Measurements from ENCODE around the gene CTSE. TPM values are rescaled to one million over a fixed set of nuclear protein-coding genes. Genes with fewer than 3 reads are reported as not detected.

Gene CTSE
- polyA plus RNA-seq, 1 donor (not counting 4 experiments of a cell fraction or from before 2014, with no cell fraction given) = 0.33 TPM

- peak overlapping the region in 1 of 3 experiments; percentile 35 for H3K4me3 ChIP-seq (ENCODE audit: control insufficient read depth in 2 of 3, extremely low read depth in 1 of 3, insufficient read depth in 2 of 3, low read depth in 1 of 3, low read length in 3 of 3)
- H3K36me3 ChIP-seq (ENCODE audit: control insufficient read depth in 2 of 2, extremely low read depth in 1 of 2, insufficient read depth in 2 of 2, low read length in 2 of 2) = no peaks in the 10 kb centered on the region
- no peaks in the 10 kb centered on the region for H3K9me1 ChIP-seq (ENCODE audit: control insufficient read depth, extremely low read depth, insufficient read depth, low read length)
- peak overlapping the region; percentile 78 for H2AFZ ChIP-seq (ENCODE audit: control insufficient read depth, low read length)
- H4K20me1 ChIP-seq (ENCODE audit: control insufficient read depth, extremely low read depth, insufficient read depth, low read length) = no peaks in the 10 kb centered on the region
- H3K4me2 ChIP-seq (ENCODE audit: control insufficient read depth, extremely low read depth, insufficient read depth, low read depth, low read length) = peak overlapping the region; percentile 58
- H3K27ac ChIP-seq (ENCODE audit: control insufficient read depth, insufficient read depth, low read length) = peak overlapping the region; percentile 94
- no peaks in the 10 kb centered on the region for H3K27me3 ChIP-seq (ENCODE audit: control insufficient read depth, extremely low read depth, insufficient read depth, low read length)
- H3K9me3 ChIP-seq (ENCODE audit: control insufficient read depth, low read depth, low read length) = no peaks in the 10 kb centered on the region
- peak overlapping the region; percentile 61 for H3K9ac ChIP-seq (ENCODE audit: control insufficient read depth, extremely low read depth, insufficient read depth, low read length)
- no peak for FAIRE-seq
- dilution Hi-C loops (cut with MboI; ENCODE audit: extremely low pct_ligation_motif_present, low sequenced_read_pairs) = no loop called here
- DNase-seq (ENCODE audit: low read depth, low spot score) = no peak
- peaks cover 56% of the 10 kb centered on the region for H3K4me1 ChIP-seq (ENCODE audit: control insufficient read depth, extremely low read depth, insufficient read depth, low read length)
- peaks cover under 1% of the 10 kb centered on the region for H3K79me2 ChIP-seq (ENCODE audit: control insufficient read depth, insufficient read depth, low read length)
- TF ChIP-seq CTCF (optimal IDR thresholded peaks at IDR 0.05 in 1 of 3, IDR thresholded peaks at IDR 0.05 in 1 of 3, conservative IDR thresholded peaks at IDR 0.05 in 1 of 3; ENCODE audit: extremely low read depth in 1 of 3, insufficient read depth in 2 of 3, low read length in 3 of 3) = no peak
- TF ChIP-seq EZH2 (IDR thresholded peaks at IDR 0.05; ENCODE audit: low read length) = no peak
These were observed 18.9 kb downstream of the CTSE start for GRCh38 chr1:206004826-206005225.

- dilution Hi-C loops (cut with MboI; ENCODE audit: extremely low pct_ligation_motif_present, low sequenced_read_pairs) = no loop called here
- peak overlapping the region; percentile 94 for H3K4me2 ChIP-seq (ENCODE audit: control insufficient read depth, extremely low read depth, insufficient read depth, low read depth, low read length)
- H3K27ac ChIP-seq (ENCODE audit: control insufficient read depth, insufficient read depth, low read length) = peak overlapping the region; percentile 94
- no peaks in the 10 kb centered on the region for H3K9me1 ChIP-seq (ENCODE audit: control insufficient read depth, extremely low read depth, insufficient read depth, low read length)
- no peaks in the 10 kb centered on the region for H3K36me3 ChIP-seq (ENCODE audit: control insufficient read depth in 2 of 2, extremely low read depth in 1 of 2, insufficient read depth in 2 of 2, low read length in 2 of 2)
- no peak for DNase-seq (ENCODE audit: low read depth, low spot score)
- FAIRE-seq = no peak
- H3K4me3 ChIP-seq (ENCODE audit: control insufficient read depth in 2 of 3, extremely low read depth in 1 of 3, insufficient read depth in 2 of 3, low read depth in 1 of 3, low read length in 3 of 3) = peak overlapping the region in 1 of 3 experiments; percentile 16
- H3K4me1 ChIP-seq (ENCODE audit: control insufficient read depth, extremely low read depth, insufficient read depth, low read length) = peaks cover 56% of the 10 kb centered on the region
- H3K9me3 ChIP-seq (ENCODE audit: control insufficient read depth, low read depth, low read length) = no peaks in the 10 kb centered on the region
- peak overlapping the region; percentile 55 for H2AFZ ChIP-seq (ENCODE audit: control insufficient read depth, low read length)
- peaks cover 5% of the 10 kb centered on the region for H3K79me2 ChIP-seq (ENCODE audit: control insufficient read depth, insufficient read depth, low read length)
- peak overlapping the region; percentile 73 for H3K9ac ChIP-seq (ENCODE audit: control insufficient read depth, extremely low read depth, insufficient read depth, low read length)
- no peaks in the 10 kb centered on the region for H4K20me1 ChIP-seq (ENCODE audit: control insufficient read depth, extremely low read depth, insufficient read depth, low read length)
- no peaks in the 10 kb centered on the region for H3K27me3 ChIP-seq (ENCODE audit: control insufficient read depth, extremely low read depth, insufficient read depth, low read length)
- TF ChIP-seq CTCF (optimal IDR thresholded peaks at IDR 0.05 in 1 of 3, IDR thresholded peaks at IDR 0.05 in 1 of 3, conservative IDR thresholded peaks at IDR 0.05 in 1 of 3; ENCODE audit: extremely low read depth in 1 of 3, insufficient read depth in 2 of 3, low read length in 3 of 3) (no peak), EZH2 (IDR thresholded peaks at IDR 0.05; ENCODE audit: low read length) (no peak)
These were observed 19.6 kb downstream of the CTSE start for GRCh38 chr1:206003854-206004800.
